Measurements from ENCODE around the gene PPP2R5C. TPM values are rescaled to one million over a fixed set of nuclear protein-coding genes. Genes with fewer than 3 reads are reported as not detected.

Gene PPP2R5C
- total RNA-seq, 1 experiment from 2014 or later, result 301 TPM

DNA sequence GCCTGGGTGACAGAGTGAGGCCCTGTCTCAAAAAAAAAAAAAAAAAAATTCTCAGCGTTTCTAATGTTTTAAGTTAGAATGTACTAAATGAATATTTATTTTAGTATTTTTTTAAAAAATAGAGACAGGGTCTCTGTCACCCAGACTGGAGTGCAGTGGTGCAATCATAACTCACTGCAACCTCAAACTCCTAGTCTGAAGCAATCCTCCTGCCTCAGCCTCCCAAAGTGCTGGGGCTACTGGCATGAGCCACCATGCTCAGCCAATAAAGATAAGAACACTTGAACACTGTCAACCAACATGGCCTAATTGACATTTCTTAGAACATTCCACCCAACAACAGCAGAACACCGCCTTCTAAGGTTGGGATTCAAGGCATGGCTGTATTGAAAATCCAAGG lies 197.8 kb downstream of the PPP2R5C start:
- Histone ChIP-seq H3K27ac (ENCODE audit: low read length) (no peak overlapping the region), H2AFZ (ENCODE audit: low read length) (no peak overlapping the region), H3K36me3 (ENCODE audit: insufficient read depth, low read length) (no peaks in the 10 kb centered on the region), H3K4me3 (ENCODE audit: low read length) (no peak overlapping the region), H3K79me2 (ENCODE audit: low read length) (no peaks in the 10 kb centered on the region), H3K9me2 (replicated peaks; ENCODE audit: insufficient read depth, low read length) (no peaks in the 10 kb centered on the region), H3K27me3 (ENCODE audit: low read length) (no peaks in the 10 kb centered on the region), H3K9ac (ENCODE audit: low read length) (no peak overlapping the region), H3K9me3 (ENCODE audit: low read length) (no peaks in the 10 kb centered on the region), H3K4me2 (ENCODE audit: low read depth, low read length, poor library complexity, severe bottlenecking) (no peak overlapping the region), H3K4me1 (ENCODE audit: low read length) (peaks cover 24% of the 10 kb centered on the region), H4K20me1 (ENCODE audit: insufficient read depth, low read depth, low read length) (no peaks in the 10 kb centered on the region)
- no peak for DNase-seq

DNA sequence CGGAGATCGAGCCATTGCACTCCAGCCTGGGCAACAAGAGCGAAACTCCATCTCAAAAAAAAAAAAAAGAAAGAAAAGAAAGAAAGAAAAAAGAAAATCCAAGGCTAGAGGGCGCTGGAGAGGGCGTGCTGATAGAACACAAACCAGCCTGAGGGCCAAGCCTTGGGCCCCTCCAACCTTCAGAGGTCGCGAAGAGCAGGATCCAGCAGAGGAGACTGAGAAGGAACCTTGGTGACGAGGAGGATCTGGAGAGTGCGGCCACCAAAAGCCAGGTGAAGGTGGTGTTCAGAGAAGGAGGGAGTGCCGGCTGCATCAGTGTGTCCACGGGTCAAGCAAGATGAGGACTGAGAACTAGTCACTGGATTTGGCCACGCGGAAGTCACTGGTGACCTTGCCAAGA lies 198.7 kb downstream of the PPP2R5C start:
- Histone ChIP-seq H3K79me2 (ENCODE audit: low read length) (peaks cover 9% of the 10 kb centered on the region), H3K9me2 (replicated peaks; ENCODE audit: insufficient read depth, low read length) (no peaks in the 10 kb centered on the region), H4K20me1 (ENCODE audit: insufficient read depth, low read depth, low read length) (peaks cover under 1% of the 10 kb centered on the region; the same call in 1 of the 2 replicates), H3K27me3 (ENCODE audit: low read length) (no peaks in the 10 kb centered on the region), H3K9me3 (ENCODE audit: low read length) (no peaks in the 10 kb centered on the region), H3K4me1 (ENCODE audit: low read length) (peaks cover 24% of the 10 kb centered on the region), H2AFZ (ENCODE audit: low read length) (peak overlapping the region; percentile 82), H3K36me3 (ENCODE audit: insufficient read depth, low read length) (no peaks in the 10 kb centered on the region), H3K27ac (ENCODE audit: low read length) (no peak overlapping the region), H3K4me3 (ENCODE audit: low read length) (peak overlapping the region; percentile 6; the same call in 1 of the 2 replicates), H3K9ac (ENCODE audit: low read length) (peak overlapping the region; percentile 35), H3K4me2 (ENCODE audit: low read depth, low read length, poor library complexity, severe bottlenecking) (peak overlapping the region; percentile 38)
- peak; percentile 88 for DNase-seq

DNA sequence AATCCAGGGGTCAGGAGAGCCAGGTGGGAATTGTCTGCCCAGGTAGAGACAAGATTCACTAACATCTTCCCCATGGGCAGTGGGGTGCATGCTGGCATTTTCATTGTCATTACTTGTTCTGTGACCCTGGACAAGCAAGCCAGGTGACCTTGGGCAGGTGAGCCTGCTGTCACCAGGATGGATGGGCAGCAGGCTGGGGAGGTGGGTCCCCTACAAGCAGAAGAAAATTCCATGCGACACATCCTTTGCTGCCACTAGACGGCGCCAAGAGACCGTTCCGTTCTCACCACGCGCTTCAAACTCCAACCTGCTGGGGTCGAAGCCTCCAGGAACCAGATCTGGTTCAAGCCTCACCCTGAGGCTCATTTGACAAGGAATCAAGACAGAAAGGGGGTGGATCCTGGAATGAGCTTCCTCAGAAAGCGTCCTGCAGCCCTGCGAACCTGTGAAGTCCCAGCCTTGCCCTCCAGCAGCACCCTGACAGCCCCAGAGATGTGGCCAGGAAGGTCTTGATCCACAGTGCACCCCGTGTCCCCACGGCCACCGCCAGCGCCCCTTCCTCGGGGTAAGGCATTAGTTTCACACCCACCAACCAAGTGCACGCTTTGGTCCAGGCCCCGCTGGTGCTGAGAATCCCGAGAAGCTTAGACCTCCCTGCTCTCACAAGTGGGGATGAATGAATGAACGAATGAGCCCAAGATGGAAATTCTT lies 199.7 kb downstream of the PPP2R5C start:
- DNase-seq, result peak; percentile 95
- Histone ChIP-seq H3K9me2 (replicated peaks; ENCODE audit: insufficient read depth, low read length) (no peaks in the 10 kb centered on the region), H3K4me1 (ENCODE audit: low read length) (peaks cover 28% of the 10 kb centered on the region), H4K20me1 (ENCODE audit: insufficient read depth, low read depth, low read length) (peaks cover 5% of the 10 kb centered on the region; the same call in 1 of the 2 replicates), H3K9me3 (ENCODE audit: low read length) (no peaks in the 10 kb centered on the region), H3K9ac (ENCODE audit: low read length) (peak overlapping the region; percentile 24; the same call in 1 of the 2 replicates), H3K27me3 (ENCODE audit: low read length) (no peaks in the 10 kb centered on the region), H3K4me2 (ENCODE audit: low read depth, low read length, poor library complexity, severe bottlenecking) (no peak overlapping the region), H3K27ac (ENCODE audit: low read length) (no peak overlapping the region), H2AFZ (ENCODE audit: low read length) (0 out of 2 replicates have a peak overlapping the region, but pooled peaks have one; percentile 35), H3K79me2 (ENCODE audit: low read length) (peaks cover 18% of the 10 kb centered on the region), H3K4me3 (ENCODE audit: low read length) (no peak overlapping the region), H3K36me3 (ENCODE audit: insufficient read depth, low read length) (no peaks in the 10 kb centered on the region)

DNA sequence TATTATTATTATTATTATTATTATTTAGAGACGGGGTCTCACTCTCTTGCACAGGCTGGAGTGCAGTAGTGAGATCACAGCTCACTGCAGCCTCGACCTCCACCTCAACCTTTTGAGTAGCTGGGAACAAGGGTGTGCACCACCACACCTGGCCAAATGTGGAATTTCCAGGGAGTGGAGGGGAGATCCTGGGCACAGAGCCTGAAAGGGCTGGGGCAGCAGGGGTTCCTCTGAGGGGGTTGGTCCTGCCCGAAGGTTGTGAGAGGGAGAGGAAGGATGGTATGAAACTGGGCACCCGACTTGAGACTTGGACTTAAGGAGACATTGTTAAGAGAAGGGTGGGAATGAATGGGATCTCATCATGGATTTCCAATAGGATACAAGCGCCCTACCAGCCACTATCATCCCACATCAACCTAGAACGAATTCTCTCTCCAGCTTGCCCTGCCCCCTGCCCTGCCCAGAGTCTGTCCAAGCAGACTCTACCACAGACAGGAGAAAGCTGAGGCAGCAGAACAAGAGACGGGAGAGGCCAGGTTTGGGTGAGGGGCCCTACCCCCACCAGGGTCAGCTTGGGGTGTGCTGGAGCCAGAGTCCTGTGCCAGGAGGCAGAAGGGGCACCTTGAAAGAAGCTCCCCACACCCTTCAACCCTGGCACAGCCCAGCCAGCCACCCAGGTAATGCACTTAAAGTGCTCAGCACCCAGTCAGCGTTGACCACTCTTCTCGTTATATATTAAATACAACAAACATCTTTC lies 200.4 kb downstream of the PPP2R5C start:
- Histone ChIP-seq H3K36me3 (ENCODE audit: insufficient read depth, low read length) (peaks cover 2% of the 10 kb centered on the region; the same call in 1 of the 2 replicates), H3K9ac (ENCODE audit: low read length) (no peak overlapping the region), H3K4me2 (ENCODE audit: low read depth, low read length, poor library complexity, severe bottlenecking) (no peak overlapping the region), H3K27ac (ENCODE audit: low read length) (no peak overlapping the region), H3K79me2 (ENCODE audit: low read length) (peaks cover 26% of the 10 kb centered on the region), H3K4me3 (ENCODE audit: low read length) (no peak overlapping the region), H3K9me3 (ENCODE audit: low read length) (no peaks in the 10 kb centered on the region), H3K9me2 (replicated peaks; ENCODE audit: insufficient read depth, low read length) (no peaks in the 10 kb centered on the region), H2AFZ (ENCODE audit: low read length) (no peak overlapping the region), H3K4me1 (ENCODE audit: low read length) (peaks cover 36% of the 10 kb centered on the region), H3K27me3 (ENCODE audit: low read length) (no peaks in the 10 kb centered on the region), H4K20me1 (ENCODE audit: insufficient read depth, low read depth, low read length) (peaks cover 5% of the 10 kb centered on the region; the same call in 1 of the 2 replicates)
- DNase-seq, result no peak

DNA sequence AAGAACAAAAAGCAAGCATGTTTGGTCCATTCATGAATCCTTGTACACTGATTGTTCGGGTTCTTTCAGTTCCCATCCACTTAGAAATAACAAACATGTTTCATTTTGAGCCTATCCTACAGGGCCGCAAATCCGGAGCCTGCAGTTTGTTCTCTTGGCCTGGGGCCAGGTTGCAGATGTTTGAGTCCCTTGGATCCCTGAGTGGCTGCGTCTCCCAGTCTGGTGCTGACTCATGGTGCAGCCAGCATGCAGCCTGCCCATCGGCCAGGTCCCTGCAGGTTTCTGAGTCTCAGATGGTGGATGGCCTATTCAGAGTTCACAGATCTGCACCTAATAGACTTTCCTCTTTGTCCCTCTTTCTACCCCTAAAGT lies 201.0 kb downstream of the PPP2R5C start:
- Histone ChIP-seq H2AFZ (ENCODE audit: low read length) (no peak overlapping the region), H3K27ac (ENCODE audit: low read length) (no peak overlapping the region), H4K20me1 (ENCODE audit: insufficient read depth, low read depth, low read length) (peaks cover 5% of the 10 kb centered on the region; the same call in 1 of the 2 replicates), H3K27me3 (ENCODE audit: low read length) (no peaks in the 10 kb centered on the region), H3K4me3 (ENCODE audit: low read length) (no peak overlapping the region), H3K9ac (ENCODE audit: low read length) (no peak overlapping the region), H3K36me3 (ENCODE audit: insufficient read depth, low read length) (peaks cover 4% of the 10 kb centered on the region; the same call in 1 of the 2 replicates), H3K4me1 (ENCODE audit: low read length) (peaks cover 42% of the 10 kb centered on the region), H3K9me2 (replicated peaks; ENCODE audit: insufficient read depth, low read length) (no peaks in the 10 kb centered on the region), H3K79me2 (ENCODE audit: low read length) (peaks cover 31% of the 10 kb centered on the region), H3K4me2 (ENCODE audit: low read depth, low read length, poor library complexity, severe bottlenecking) (no peak overlapping the region), H3K9me3 (ENCODE audit: low read length) (no peaks in the 10 kb centered on the region)
- DNase-seq, result peak; percentile 64

DNA sequence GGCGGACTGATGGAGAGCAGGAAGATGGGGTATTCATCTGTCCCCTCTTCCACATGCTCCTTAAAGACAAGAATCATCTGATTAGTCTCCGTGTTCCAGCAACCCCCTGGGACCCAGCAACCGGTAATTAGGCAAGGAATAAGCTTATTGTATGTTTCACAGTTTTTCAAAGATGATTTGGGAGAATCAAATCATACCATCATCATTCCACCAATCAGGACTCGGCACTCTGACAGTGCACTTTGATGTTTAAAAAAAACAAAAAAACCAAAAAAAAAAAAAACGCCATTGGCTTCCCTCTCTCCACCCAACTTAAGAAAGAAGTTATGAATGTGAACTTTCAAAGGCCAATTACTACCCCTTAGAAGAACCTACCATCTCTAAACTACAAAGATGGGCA lies 201.5 kb downstream of the PPP2R5C start:
- Histone ChIP-seq H3K4me1 (ENCODE audit: low read length) (peaks cover 47% of the 10 kb centered on the region), H3K27me3 (ENCODE audit: low read length) (no peaks in the 10 kb centered on the region), H3K4me3 (ENCODE audit: low read length) (no peak overlapping the region), H3K79me2 (ENCODE audit: low read length) (peaks cover 37% of the 10 kb centered on the region), H4K20me1 (ENCODE audit: insufficient read depth, low read depth, low read length) (peaks cover 5% of the 10 kb centered on the region; the same call in 1 of the 2 replicates), H3K9me2 (replicated peaks; ENCODE audit: insufficient read depth, low read length) (no peaks in the 10 kb centered on the region), H3K9ac (ENCODE audit: low read length) (no peak overlapping the region), H3K36me3 (ENCODE audit: insufficient read depth, low read length) (peaks cover 10% of the 10 kb centered on the region; the same call in 1 of the 2 replicates), H3K4me2 (ENCODE audit: low read depth, low read length, poor library complexity, severe bottlenecking) (no peak overlapping the region), H3K9me3 (ENCODE audit: low read length) (no peaks in the 10 kb centered on the region), H2AFZ (ENCODE audit: low read length) (no peak overlapping the region), H3K27ac (ENCODE audit: low read length) (no peak overlapping the region)
- DNase-seq, result peak; percentile 44

DNA sequence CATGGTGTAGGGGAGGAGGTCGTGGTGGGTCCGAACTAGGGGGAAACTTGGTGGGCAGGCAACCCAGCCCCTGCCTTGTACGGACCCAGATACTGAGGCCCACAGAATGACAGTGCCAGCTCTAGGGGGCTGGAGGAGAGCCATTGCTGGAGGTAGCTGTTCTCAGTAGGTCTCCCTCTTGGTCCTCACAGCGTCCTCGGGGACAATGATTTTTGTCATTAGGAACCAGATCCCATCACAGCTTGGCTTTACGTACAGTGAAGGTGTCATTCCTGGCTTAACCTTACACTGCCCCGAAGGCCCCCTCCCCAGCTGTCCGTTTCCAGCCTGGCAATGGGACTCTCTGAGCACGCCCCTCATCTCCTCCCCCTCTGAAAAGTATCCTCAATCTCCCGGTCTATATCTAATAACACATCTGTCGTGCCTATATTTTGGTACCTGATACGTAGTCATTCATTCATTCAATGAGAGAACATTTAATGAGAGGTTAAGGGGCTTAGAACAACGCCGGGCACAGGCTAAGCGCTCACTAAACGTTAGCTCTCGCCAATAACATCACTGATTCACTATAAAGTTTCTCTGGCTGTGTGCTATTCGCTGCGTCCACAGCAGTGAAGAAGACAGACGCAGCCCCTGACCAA lies 202.3 kb downstream of the PPP2R5C start:
- Histone ChIP-seq H3K9me3 (ENCODE audit: low read length) (no peaks in the 10 kb centered on the region), H4K20me1 (ENCODE audit: insufficient read depth, low read depth, low read length) (peaks cover 5% of the 10 kb centered on the region; the same call in 1 of the 2 replicates), H3K4me1 (ENCODE audit: low read length) (peaks cover 54% of the 10 kb centered on the region), H3K79me2 (ENCODE audit: low read length) (peaks cover 44% of the 10 kb centered on the region), H3K27me3 (ENCODE audit: low read length) (no peaks in the 10 kb centered on the region), H3K4me2 (ENCODE audit: low read depth, low read length, poor library complexity, severe bottlenecking) (peak overlapping the region; percentile 58), H3K36me3 (ENCODE audit: insufficient read depth, low read length) (peaks cover 10% of the 10 kb centered on the region; the same call in 1 of the 2 replicates), H3K4me3 (ENCODE audit: low read length) (peak overlapping the region; percentile 57), H2AFZ (ENCODE audit: low read length) (peak overlapping the region; percentile 95), H3K27ac (ENCODE audit: low read length) (no peak overlapping the region), H3K9me2 (replicated peaks; ENCODE audit: insufficient read depth, low read length) (no peaks in the 10 kb centered on the region), H3K9ac (ENCODE audit: low read length) (peak overlapping the region; percentile 43)
- peak; percentile 42 for DNase-seq
